HepG2 (cell line): Measurements from ENCODE around the gene TPGS1. TPM values are rescaled to one million over a fixed set of nuclear protein-coding genes. Genes with fewer than 3 reads are reported as not detected.

Experiments
- DNMT3B ChIP-seq: conservative IDR thresholded peaks from 2 replicates; pipeline ENCODE4 v1.6.1; 2016; ENCODE audit warnings: missing biosample characterization, control low read depth
- EED ChIP-seq: sonication (generic); formaldehyde crosslinking; IDR thresholded peaks from 2 replicates; pipeline ENCODE4 v1.5.0; 2020; ENCODE audit warnings: mild to moderate bottlenecking, missing genetic modification reagents
- ELF1 ChIP-seq: sonication (generic); formaldehyde crosslinking; IDR thresholded peaks from 2 replicates; pipeline ENCODE4 v1.4.0; 2020; ENCODE audit warnings: missing genetic modification reagents
- ESRRA ChIP-seq: sonication (generic); formaldehyde crosslinking; IDR thresholded peaks from 2 replicates; pipeline ENCODE4 v1.5.1; 2020; ENCODE audit warnings: mild to moderate bottlenecking, low read depth, missing genetic modification reagents
- IRX3 ChIP-seq: sonication (generic); formaldehyde crosslinking; IDR thresholded peaks from 2 replicates; pipeline ENCODE4 v1.8.1; 2023; ENCODE audit warnings: mild to moderate bottlenecking, low read depth, missing genetic modification reagents, borderline replicate concordance
- MIER3 ChIP-seq: IDR thresholded peaks from 2 replicates; pipeline ENCODE4 v1.6.1; 2016; ENCODE audit warnings: missing compliant biosample characterization, borderline replicate concordance
- NR2F2 ChIP-seq: IDR thresholded peaks from 2 replicates; pipeline ENCODE4 v1.6.1; 2012; ENCODE audit warnings: low read depth, inconsistent platforms, borderline replicate concordance
- RBM39 ChIP-seq: fragments of 200-400 bp; formaldehyde crosslinking; IDR thresholded peaks from one replicate; pipeline ENCODE4 v1.6.1; 2018; ENCODE audit warnings: antibody characterized with exemption, mild to moderate bottlenecking, low read depth, low read length; ENCODE audit not compliant: poor library complexity, severe bottlenecking
- REXO4 ChIP-seq: sonication (generic); formaldehyde crosslinking; IDR thresholded peaks from 2 replicates; pipeline ENCODE4 v1.8.0; 2022; ENCODE audit warnings: missing genetic modification reagents, mild to moderate bottlenecking, borderline replicate concordance
- RFXANK ChIP-seq: IDR thresholded peaks from 2 replicates; pipeline ENCODE4 v1.6.1; 2016
- SMYD3 ChIP-seq: sonication (generic); formaldehyde crosslinking; IDR thresholded peaks from 2 replicates; pipeline ENCODE4 v1.8.1; 2023; ENCODE audit warnings: mild to moderate bottlenecking, missing genetic modification reagents
- XBP1 ChIP-seq: sonication (generic); formaldehyde crosslinking; IDR thresholded peaks from 2 replicates; pipeline ENCODE4 v1.5.0; 2020; ENCODE audit warnings: missing genetic modification reagents
- ZNF138 ChIP-seq: sonication (generic); formaldehyde crosslinking; IDR thresholded peaks from 2 replicates; pipeline ENCODE4 v1.5.0; 2020; ENCODE audit warnings: mild to moderate bottlenecking, low read depth, missing genetic modification reagents
- ZNF235 ChIP-seq: sonication (generic); formaldehyde crosslinking; IDR thresholded peaks from 2 replicates; pipeline ENCODE4 v1.8.1; 2023; ENCODE audit warnings: mild to moderate bottlenecking, missing genetic modification reagents, borderline replicate concordance
- ZNF501 ChIP-seq: sonication (generic); formaldehyde crosslinking; IDR thresholded peaks from 2 replicates; pipeline ENCODE4 v1.5.1; 2020; ENCODE audit warnings: mild to moderate bottlenecking, moderate library complexity, missing genetic modification reagents
- ZSCAN31 ChIP-seq: sonication (generic); formaldehyde crosslinking; IDR thresholded peaks from 2 replicates; pipeline ENCODE4 v1.5.0; 2020; ENCODE audit warnings: low read depth, mild to moderate bottlenecking, missing genetic modification reagents
- polyA plus RNA-seq, 8 experiments: library from polyadenylated mRNA; depleted of rRNA in 3 of 8; stranded (reverse) in 7 of 8; unstranded in 1 of 8; fragments of >200 nt; fragmentation: Illumina TruSeq in 4 of 8; extraction: Trizol in 4 of 8; gene quantifications; 2 replicates each; pipeline versions ENCODE4 v1.2.1 to v1.2.3, GENCODE V29; 2011 to 2016; ENCODE audit warnings: low read depth in 4 of 8, missing spikeins in 1 of 8, mixed read lengths in 1 of 8; ENCODE audit not compliant: insufficient read depth in 1 of 8
- total RNA-seq, 5 experiments: library from RNA; depleted of rRNA; stranded (reverse); fragments of >200 nt; fragmentation: Illumina TruSeq; extraction: Trizol; gene quantifications; 2 replicates each; pipeline ENCODE4 v1.2.3, GENCODE V29; 2016; ENCODE audit warnings: low read depth in 1 of 5
- TF ChIP-seq, protein P1 (sequence below): sonication (generic); formaldehyde crosslinking; IDR thresholded peaks from 2 replicates; pipeline ENCODE4 v1.5.0; 2020; ENCODE audit warnings: mild to moderate bottlenecking, missing genetic modification reagents, moderate library complexity
- TF ChIP-seq, protein P2 (sequence below): sonication (generic); formaldehyde crosslinking; IDR thresholded peaks from 2 replicates; pipeline ENCODE4 v1.9.0; 2022; ENCODE audit warnings: low read depth, missing genetic modification reagents
- TF ChIP-seq, protein P3 (sequence below): sonication (generic); formaldehyde crosslinking; IDR thresholded peaks from 2 replicates; pipeline ENCODE4 v1.5.0; 2020; ENCODE audit warnings: missing genetic modification reagents
- TF ChIP-seq, protein P4 (sequence below): sonication (generic); formaldehyde crosslinking; IDR thresholded peaks from 2 replicates; pipeline ENCODE4 v1.9.0; 2021; ENCODE audit warnings: missing genetic modification reagents, borderline replicate concordance

The TPGS1 gene
- total and polyA plus RNA-seq, 2 of the 13 experiments (the other 11 are each of a cell fraction or from before 2014, with no cell fraction given) = 1.1 to 6.2 TPM

DNA sequence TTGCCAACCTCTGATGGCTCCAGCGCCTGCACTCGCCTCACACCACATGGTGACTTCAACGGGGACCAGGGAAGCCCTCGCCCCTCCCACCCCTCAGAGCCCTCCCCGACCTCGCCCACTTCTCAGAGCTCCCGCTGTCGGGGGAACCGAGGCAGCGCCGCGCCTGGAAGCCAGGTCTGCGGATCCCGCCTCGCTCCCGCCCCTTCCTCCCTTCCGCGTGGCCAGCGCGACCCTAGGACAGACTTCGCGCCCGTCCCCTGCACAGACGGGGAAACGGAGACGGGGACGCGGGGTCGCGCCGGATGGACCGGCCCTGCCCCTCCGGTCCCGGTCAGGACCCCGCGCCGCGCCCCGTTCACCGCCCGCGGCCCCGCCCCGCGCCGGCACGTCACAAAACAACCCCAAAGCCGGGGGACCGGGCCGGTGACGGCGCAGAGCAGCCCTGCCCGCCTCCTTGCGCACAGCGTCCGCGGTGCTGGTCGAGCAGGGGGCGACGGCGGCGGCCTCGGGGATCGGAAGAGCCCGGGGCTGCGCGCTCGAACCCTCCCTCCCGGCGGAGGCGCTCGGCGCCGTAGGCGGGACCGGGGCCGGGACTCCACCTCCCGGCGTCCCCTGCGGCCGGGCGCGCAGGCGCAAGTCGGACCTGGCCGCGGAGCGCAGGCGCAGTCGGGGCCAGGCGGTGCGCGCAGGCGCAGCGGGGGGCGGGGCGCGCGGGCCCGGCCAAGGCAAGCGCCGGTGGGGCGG is 23.9 kb downstream of the TPGS1 start (continued):
- TF ChIP-seq, protein P1, sequence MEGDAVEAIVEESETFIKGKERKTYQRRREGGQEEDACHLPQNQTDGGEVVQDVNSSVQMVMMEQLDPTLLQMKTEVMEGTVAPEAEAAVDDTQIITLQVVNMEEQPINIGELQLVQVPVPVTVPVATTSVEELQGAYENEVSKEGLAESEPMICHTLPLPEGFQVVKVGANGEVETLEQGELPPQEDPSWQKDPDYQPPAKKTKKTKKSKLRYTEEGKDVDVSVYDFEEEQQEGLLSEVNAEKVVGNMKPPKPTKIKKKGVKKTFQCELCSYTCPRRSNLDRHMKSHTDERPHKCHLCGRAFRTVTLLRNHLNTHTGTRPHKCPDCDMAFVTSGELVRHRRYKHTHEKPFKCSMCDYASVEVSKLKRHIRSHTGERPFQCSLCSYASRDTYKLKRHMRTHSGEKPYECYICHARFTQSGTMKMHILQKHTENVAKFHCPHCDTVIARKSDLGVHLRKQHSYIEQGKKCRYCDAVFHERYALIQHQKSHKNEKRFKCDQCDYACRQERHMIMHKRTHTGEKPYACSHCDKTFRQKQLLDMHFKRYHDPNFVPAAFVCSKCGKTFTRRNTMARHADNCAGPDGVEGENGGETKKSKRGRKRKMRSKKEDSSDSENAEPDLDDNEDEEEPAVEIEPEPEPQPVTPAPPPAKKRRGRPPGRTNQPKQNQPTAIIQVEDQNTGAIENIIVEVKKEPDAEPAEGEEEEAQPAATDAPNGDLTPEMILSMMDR (CRISPR knock-in tag) = peak; percentile 34
- peak; percentile 14 for TF ChIP-seq RBM39
- no peak for TF ChIP-seq DNMT3B (CRISPR knock-in tag)
- 0 out of 2 replicates have a peak, but pooled peaks have one; percentile 39 for TF ChIP-seq IRX3 (CRISPR knock-in tag)
- TF ChIP-seq ZNF235 (CRISPR knock-in tag) = peak; percentile 70; the same call in 1 of the 2 replicates
- TF ChIP-seq, protein P2, sequence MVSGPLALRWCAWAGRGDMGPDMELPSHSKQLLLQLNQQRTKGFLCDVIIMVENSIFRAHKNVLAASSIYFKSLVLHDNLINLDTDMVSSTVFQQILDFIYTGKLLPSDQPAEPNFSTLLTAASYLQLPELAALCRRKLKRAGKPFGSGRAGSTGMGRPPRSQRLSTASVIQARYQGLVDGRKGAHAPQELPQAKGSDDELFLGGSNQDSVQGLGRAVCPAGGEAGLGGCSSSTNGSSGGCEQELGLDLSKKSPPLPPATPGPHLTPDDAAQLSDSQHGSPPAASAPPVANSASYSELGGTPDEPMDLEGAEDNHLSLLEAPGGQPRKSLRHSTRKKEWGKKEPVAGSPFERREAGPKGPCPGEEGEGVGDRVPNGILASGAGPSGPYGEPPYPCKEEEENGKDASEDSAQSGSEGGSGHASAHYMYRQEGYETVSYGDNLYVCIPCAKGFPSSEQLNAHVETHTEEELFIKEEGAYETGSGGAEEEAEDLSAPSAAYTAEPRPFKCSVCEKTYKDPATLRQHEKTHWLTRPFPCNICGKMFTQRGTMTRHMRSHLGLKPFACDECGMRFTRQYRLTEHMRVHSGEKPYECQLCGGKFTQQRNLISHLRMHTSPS (CRISPR knock-in tag) = peak; percentile 68; the same call in 1 of the 2 replicates
- TF ChIP-seq EED (CRISPR knock-in tag) = no peak
- 0 out of 2 replicates have a peak, but pooled peaks have one; percentile 8 for TF ChIP-seq ZNF501
- TF ChIP-seq MIER3 (CRISPR knock-in tag) = 0 out of 2 replicates have a peak, but pooled peaks have one; percentile 17
- TF ChIP-seq, protein P3, sequence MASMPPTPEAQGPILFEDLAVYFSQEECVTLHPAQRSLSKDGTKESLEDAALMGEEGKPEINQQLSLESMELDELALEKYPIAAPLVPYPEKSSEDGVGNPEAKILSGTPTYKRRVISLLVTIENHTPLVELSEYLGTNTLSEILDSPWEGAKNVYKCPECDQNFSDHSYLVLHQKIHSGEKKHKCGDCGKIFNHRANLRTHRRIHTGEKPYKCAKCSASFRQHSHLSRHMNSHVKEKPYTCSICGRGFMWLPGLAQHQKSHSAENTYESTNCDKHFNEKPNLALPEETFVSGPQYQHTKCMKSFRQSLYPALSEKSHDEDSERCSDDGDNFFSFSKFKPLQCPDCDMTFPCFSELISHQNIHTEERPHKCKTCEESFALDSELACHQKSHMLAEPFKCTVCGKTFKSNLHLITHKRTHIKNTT = no peak
- peak; percentile 64 for TF ChIP-seq ZSCAN31
- TF ChIP-seq, protein P4, sequence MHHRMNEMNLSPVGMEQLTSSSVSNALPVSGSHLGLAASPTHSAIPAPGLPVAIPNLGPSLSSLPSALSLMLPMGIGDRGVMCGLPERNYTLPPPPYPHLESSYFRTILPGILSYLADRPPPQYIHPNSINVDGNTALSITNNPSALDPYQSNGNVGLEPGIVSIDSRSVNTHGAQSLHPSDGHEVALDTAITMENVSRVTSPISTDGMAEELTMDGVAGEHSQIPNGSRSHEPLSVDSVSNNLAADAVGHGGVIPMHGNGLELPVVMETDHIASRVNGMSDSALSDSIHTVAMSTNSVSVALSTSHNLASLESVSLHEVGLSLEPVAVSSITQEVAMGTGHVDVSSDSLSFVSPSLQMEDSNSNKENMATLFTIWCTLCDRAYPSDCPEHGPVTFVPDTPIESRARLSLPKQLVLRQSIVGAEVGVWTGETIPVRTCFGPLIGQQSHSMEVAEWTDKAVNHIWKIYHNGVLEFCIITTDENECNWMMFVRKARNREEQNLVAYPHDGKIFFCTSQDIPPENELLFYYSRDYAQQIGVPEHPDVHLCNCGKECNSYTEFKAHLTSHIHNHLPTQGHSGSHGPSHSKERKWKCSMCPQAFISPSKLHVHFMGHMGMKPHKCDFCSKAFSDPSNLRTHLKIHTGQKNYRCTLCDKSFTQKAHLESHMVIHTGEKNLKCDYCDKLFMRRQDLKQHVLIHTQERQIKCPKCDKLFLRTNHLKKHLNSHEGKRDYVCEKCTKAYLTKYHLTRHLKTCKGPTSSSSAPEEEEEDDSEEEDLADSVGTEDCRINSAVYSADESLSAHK (CRISPR knock-in tag) = no peak
- no peak; the same call in 1 of the 2 replicates for TF ChIP-seq ESRRA (CRISPR knock-in tag)
- TF ChIP-seq XBP1 = no peak
- TF ChIP-seq RFXANK (CRISPR knock-in tag) = no peak
- peak; percentile 37; the same call in 1 of the 2 replicates for TF ChIP-seq ELF1 (CRISPR knock-in tag)
- no peak for TF ChIP-seq ZNF138 (CRISPR knock-in tag)
- TF ChIP-seq NR2F2 = no peak; the same call in 1 of the 2 replicates
- 0 out of 2 replicates have a peak, but pooled peaks have one; percentile 18 for TF ChIP-seq REXO4 (CRISPR knock-in tag)
- TF ChIP-seq SMYD3 = no peak
